IMR-90 (cell line): Measurements from ENCODE around the gene SLC7A9. TPM values are rescaled to one million over a fixed set of nuclear protein-coding genes. Genes with fewer than 3 reads are reported as not detected.

Source experiments
- ATAC-seq: fragments of 200-7000 bp; cut with Tn5 transposase; 2 replicates; pipeline ENCODE4 v1.9.1; 2020; ENCODE audit warnings: low read depth, mild to moderate bottlenecking, moderate library complexity
- BruUV-seq: library from RNA; stranded (reverse); fragments of 400-500 nt; replicated peaks from 2 replicates; lab custom pipeline; 2021; lab: Mats Ljungman, UMichigan
- CTCF ChIA-PET: fragments of 300-600 bp; formaldehyde crosslinking; extraction: SDS; loops from one replicate; lab custom pipeline; 2021; ENCODE audit warnings: antibody characterized with exemption; lab: Yijun Ruan, JAX
- POLR2A ChIA-PET: fragments of 300-600 bp; sonication (Branson Sonifier 250); formaldehyde crosslinking; loops from one replicate; lab custom pipeline; 2022; ENCODE audit warnings: antibody characterized with exemption; ENCODE audit not compliant: unreplicated experiment; lab: Charles Lee
- DNase-seq: peaks from one replicate; pipeline ENCODE4 v3.0.0; 2013
- H2AFZ ChIP-seq: replicated peaks from 2 replicates; pipeline ENCODE3; 2013; ENCODE audit warnings: low read length, mild to moderate bottlenecking; ENCODE audit not compliant: poor library complexity
- H2AK5ac ChIP-seq: 2 replicates; pipeline ENCODE4 v1.6.1; 2013; ENCODE audit warnings: low read depth, low read length, inconsistent platforms
- H2AK9ac ChIP-seq: replicated peaks from 2 replicates; pipeline ENCODE3; 2013; ENCODE audit warnings: mild to moderate bottlenecking, low read depth, low read length, moderate library complexity; ENCODE audit not compliant: poor library complexity
- H2BK120ac ChIP-seq: 2 replicates; pipeline ENCODE4 v1.6.1; 2013; ENCODE audit warnings: low read depth, low read length, inconsistent platforms
- H2BK15ac ChIP-seq: 3 replicates; pipeline ENCODE4 v1.6.1; 2013; ENCODE audit warnings: low read depth, low read length, inconsistent platforms
- H2BK20ac ChIP-seq: 2 replicates; pipeline ENCODE4 v1.6.1; 2013; ENCODE audit warnings: low read depth, mild to moderate bottlenecking, inconsistent platforms, low read length, moderate library complexity
- H2BK5ac ChIP-seq: 2 replicates; pipeline ENCODE4 v1.6.1; 2013; ENCODE audit warnings: mild to moderate bottlenecking, low read depth, low read length, inconsistent platforms; ENCODE audit not compliant: poor library complexity, severe bottlenecking
- H3K14ac ChIP-seq: replicated peaks from 2 replicates; pipeline ENCODE4 v1.6.1; 2013; ENCODE audit warnings: low read depth, low read length, inconsistent platforms
- H3K18ac ChIP-seq: 2 replicates; pipeline ENCODE4 v1.6.1; 2013; ENCODE audit warnings: low read depth, low read length, control low read depth
- H3K23ac ChIP-seq: 2 replicates; pipeline ENCODE4 v1.6.1; 2013; ENCODE audit warnings: low read depth, low read length, inconsistent platforms
- H3K27ac ChIP-seq: 2 replicates; pipeline ENCODE4 v1.5.1; 2013; ENCODE audit warnings: mild to moderate bottlenecking, control low read depth, low read length; ENCODE audit not compliant: insufficient read depth
- H3K27me3 ChIP-seq: 2 replicates; pipeline ENCODE4 v1.6.1; 2013; ENCODE audit warnings: low read length; ENCODE audit not compliant: control insufficient read depth, insufficient read depth
- H3K36me3 ChIP-seq: 2 replicates; pipeline ENCODE4 v1.6.1; 2013; ENCODE audit warnings: low read length, mixed read lengths; ENCODE audit not compliant: control insufficient read depth, insufficient read depth
- H3K4ac ChIP-seq: 2 replicates; pipeline ENCODE4 v1.6.1; 2013; ENCODE audit warnings: low read depth, low read length, inconsistent platforms
- H3K4me1 ChIP-seq: 2 replicates; pipeline ENCODE4 v1.6.1; 2013; ENCODE audit warnings: low read length, mixed read lengths; ENCODE audit not compliant: control insufficient read depth, insufficient read depth
- H3K4me2 ChIP-seq: 2 replicates; pipeline ENCODE4 v1.6.1; 2013; ENCODE audit warnings: low read depth, mild to moderate bottlenecking, control low read depth, low read length, moderate library complexity
- H3K4me3 ChIP-seq: 2 replicates; pipeline ENCODE4 v1.5.1; 2013; ENCODE audit warnings: low read depth, mild to moderate bottlenecking, control low read depth, low read length, moderate library complexity; ENCODE audit not compliant: insufficient read depth
- H3K56ac ChIP-seq: 2 replicates; pipeline ENCODE4 v1.6.1; 2013; ENCODE audit warnings: low read length, inconsistent platforms; ENCODE audit not compliant: insufficient read depth; ENCODE audit errors: extremely low read depth
- H3K79me1 ChIP-seq, 2 experiments: 2 replicates each; pipeline ENCODE4 v1.6.1; 2013; ENCODE audit warnings: low read length in 2 of 2, inconsistent platforms in 1 of 2, low read depth in 1 of 2
- H3K9ac ChIP-seq: 2 replicates; pipeline ENCODE4 v1.6.1; 2013; ENCODE audit warnings: low read depth, low read length, control low read depth
- H3K9me1 ChIP-seq: 2 replicates; pipeline ENCODE4 v1.6.1; 2013; ENCODE audit warnings: low read length, inconsistent platforms; ENCODE audit not compliant: insufficient read depth
- H3K9me3 ChIP-seq: 2 replicates; pipeline ENCODE4 v1.6.1; 2013; ENCODE audit warnings: low read length; ENCODE audit not compliant: control insufficient read depth, insufficient read depth
- H4K20me1 ChIP-seq: 2 replicates; pipeline ENCODE4 v1.6.1; 2013; ENCODE audit warnings: low read length, inconsistent platforms; ENCODE audit not compliant: insufficient read depth
- H4K5ac ChIP-seq: 2 replicates; pipeline ENCODE4 v1.6.1; 2013; ENCODE audit warnings: mild to moderate bottlenecking, low read depth, low read length, control low read depth
- H4K8ac ChIP-seq, 2 experiments: 2 replicates each; pipeline ENCODE4 v1.6.1; 2013; ENCODE audit warnings: low read depth in 2 of 2, low read length in 2 of 2, control low read depth in 1 of 2, inconsistent platforms in 1 of 2
- H4K91ac ChIP-seq: 2 replicates; pipeline ENCODE4 v1.6.1; 2013; ENCODE audit warnings: low read depth, low read length, inconsistent platforms; ENCODE audit not compliant: insufficient read depth
- CEBPB ChIP-seq: IDR thresholded peaks from 2 replicates; pipeline ENCODE4 v1.6.1; 2012; ENCODE audit warnings: low read depth, low read length, improper control_type of control experiment
- CHD1 ChIP-seq: IDR thresholded peaks from 2 replicates; pipeline ENCODE4 v1.6.1; 2012; ENCODE audit warnings: low read depth, low read length, improper control_type of control experiment
- MAZ ChIP-seq: IDR thresholded peaks from 2 replicates; pipeline ENCODE4 v1.6.1; 2012; ENCODE audit warnings: low read depth, mild to moderate bottlenecking, low read length, improper control_type of control experiment, moderate library complexity, borderline replicate concordance
- RCOR1 ChIP-seq: IDR thresholded peaks from 2 replicates; pipeline ENCODE4 v1.6.1; 2012; ENCODE audit warnings: mild to moderate bottlenecking, low read length, improper control_type of control experiment; ENCODE audit not compliant: insufficient replicate concordance
- WGBS, 2 experiments: methylation state at CpG; one replicate each; pipeline versions ENCODE4 v1.1.5 to v1.1.7; 2013; ENCODE audit warnings: missing lambda C conversion rate in 2 of 2; ENCODE audit not compliant: insufficient read length in 1 of 2; ENCODE audit errors: extremely low coverage in 2 of 2; 5-methylcytosine and 5-hydroxymethylcytosine counted together
- dilution Hi-C: fragments of 300-500 bp; cut with HindIII; formaldehyde crosslinking; loops from one replicate; pipeline ENCODE4 v1.14.3; 2018; ENCODE audit warnings: low sequenced_read_pairs; ENCODE audit not compliant: unreplicated experiment
- in situ Hi-C: fragments of 300-500 bp; cut with MboI; formaldehyde crosslinking; loops from 3 replicates; pipeline ENCODE4 v1.14.3; 2019; ENCODE audit warnings: low sequenced_read_pairs, inconsistent platforms, mixed read lengths
- intact Hi-C: fragments of 100-400 bp; cut with micrococcal nuclease; formaldehyde crosslinking; loops from 2 replicates; pipeline ENCODE4 v1.10.0; 2022
- polyA plus RNA-seq, 3 experiments: library from polyadenylated mRNA; depleted of rRNA; stranded (reverse); fragments of >200 nt; gene quantifications; 2 replicates each; pipeline ENCODE4 v1.2.3, GENCODE V29; 2012; ENCODE audit warnings: low replicate concordance in 1 of 3
- total RNA-seq: library from RNA; depleted of rRNA; stranded (reverse); fragments of >200 nt; gene quantifications from 2 replicates; pipeline ENCODE4 v1.2.3, GENCODE V29; 2012
- TF ChIP-seq, protein P1 (sequence below): fragments of 150-350 bp; IDR thresholded peaks from 2 replicates; pipeline ENCODE4 v1.6.1; 2017; ENCODE audit warnings: mild to moderate bottlenecking, antibody characterized with exemption, low read length, low read depth
- TF ChIP-seq, protein P2 (sequence below): conservative IDR thresholded peaks from 2 replicates; pipeline ENCODE4 v1.5.1; 2012; ENCODE audit warnings: mild to moderate bottlenecking, low read depth, low read length, improper control_type of control experiment

The SLC7A9 gene
- total and polyA plus RNA-seq, 2 of the 4 experiments (the other 2 are of a cell fraction) = not detected

DNA sequence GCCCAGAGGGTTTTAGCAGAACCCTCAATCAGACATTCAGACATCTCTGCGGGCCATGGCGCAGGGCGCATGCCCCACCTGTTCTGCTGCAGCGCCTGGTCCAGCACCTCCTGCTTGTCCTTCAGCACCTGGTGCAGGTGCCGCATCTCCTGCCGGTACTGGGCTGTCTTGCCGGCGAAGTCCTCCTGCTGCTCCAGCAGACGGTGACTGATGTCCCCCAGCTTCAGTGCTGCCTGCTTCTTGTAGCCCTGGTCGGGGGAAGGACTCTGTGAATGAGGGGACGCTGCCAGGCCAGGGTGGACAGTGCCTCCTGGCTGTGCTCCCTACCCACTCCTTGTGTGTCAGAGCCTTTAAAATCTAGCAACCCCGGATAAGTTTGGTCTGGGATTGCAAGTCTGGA lies 12.2 kb upstream of the SLC7A9 start:
- no peaks in the 10 kb centered on the region for H4K20me1 ChIP-seq
- H3K23ac ChIP-seq = no peak overlapping the region
- CTCF ChIA-PET = interaction anchor here (0.9 kb wide), 1 partner anchor 10 kb away, joined by 3 read pairs; no protein-coding TSS in a partner anchor
- no peaks in the 10 kb centered on the region for H3K27me3 ChIP-seq
- H3K4ac ChIP-seq = no peak overlapping the region
- H2AFZ ChIP-seq = no peak overlapping the region
- in situ Hi-C loops = no loop called here
- dilution Hi-C loops = no loop called here
- no peaks in the 10 kb centered on the region for H3K79me1 ChIP-seq
- 98% methylated on average over 6 of the region's 12 CpGs; no CpG with 5 or more reads in 1 of the 2 experiments for WGBS, 2 experiments
- no peak overlapping the region for H4K91ac ChIP-seq
- no TSS peak for BruUV-seq
- no peaks in the 10 kb centered on the region for H3K4me1 ChIP-seq
- no peak overlapping the region for H4K8ac ChIP-seq
- no peak overlapping the region for H2AK9ac ChIP-seq
- H2AK5ac ChIP-seq = no peak overlapping the region
- H3K9me1 ChIP-seq = no peaks in the 10 kb centered on the region
- H3K14ac ChIP-seq = no peak overlapping the region
- H3K9me3 ChIP-seq = no peaks in the 10 kb centered on the region
- H3K4me2 ChIP-seq = no peak overlapping the region
- no peak overlapping the region for H4K5ac ChIP-seq
- DNase-seq = no peak
- intact Hi-C loops = no loop called here
- no peak overlapping the region for H3K27ac ChIP-seq
- H2BK5ac ChIP-seq = no peak overlapping the region
- no peak overlapping the region for H2BK20ac ChIP-seq
- no peak overlapping the region for H3K4me3 ChIP-seq
- no peaks in the 10 kb centered on the region; the same call in none of the 2 replicates for H3K36me3 ChIP-seq
- TF ChIP-seq, protein P1, sequence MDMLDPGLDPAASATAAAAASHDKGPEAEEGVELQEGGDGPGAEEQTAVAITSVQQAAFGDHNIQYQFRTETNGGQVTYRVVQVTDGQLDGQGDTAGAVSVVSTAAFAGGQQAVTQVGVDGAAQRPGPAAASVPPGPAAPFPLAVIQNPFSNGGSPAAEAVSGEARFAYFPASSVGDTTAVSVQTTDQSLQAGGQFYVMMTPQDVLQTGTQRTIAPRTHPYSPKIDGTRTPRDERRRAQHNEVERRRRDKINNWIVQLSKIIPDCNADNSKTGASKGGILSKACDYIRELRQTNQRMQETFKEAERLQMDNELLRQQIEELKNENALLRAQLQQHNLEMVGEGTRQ = no peak
- no peak for TF ChIP-seq RCOR1
- TF ChIP-seq MAZ = no peak
- TF ChIP-seq CHD1 = no peak
- TF ChIP-seq CEBPB = no peak
- TF ChIP-seq, protein P2, sequence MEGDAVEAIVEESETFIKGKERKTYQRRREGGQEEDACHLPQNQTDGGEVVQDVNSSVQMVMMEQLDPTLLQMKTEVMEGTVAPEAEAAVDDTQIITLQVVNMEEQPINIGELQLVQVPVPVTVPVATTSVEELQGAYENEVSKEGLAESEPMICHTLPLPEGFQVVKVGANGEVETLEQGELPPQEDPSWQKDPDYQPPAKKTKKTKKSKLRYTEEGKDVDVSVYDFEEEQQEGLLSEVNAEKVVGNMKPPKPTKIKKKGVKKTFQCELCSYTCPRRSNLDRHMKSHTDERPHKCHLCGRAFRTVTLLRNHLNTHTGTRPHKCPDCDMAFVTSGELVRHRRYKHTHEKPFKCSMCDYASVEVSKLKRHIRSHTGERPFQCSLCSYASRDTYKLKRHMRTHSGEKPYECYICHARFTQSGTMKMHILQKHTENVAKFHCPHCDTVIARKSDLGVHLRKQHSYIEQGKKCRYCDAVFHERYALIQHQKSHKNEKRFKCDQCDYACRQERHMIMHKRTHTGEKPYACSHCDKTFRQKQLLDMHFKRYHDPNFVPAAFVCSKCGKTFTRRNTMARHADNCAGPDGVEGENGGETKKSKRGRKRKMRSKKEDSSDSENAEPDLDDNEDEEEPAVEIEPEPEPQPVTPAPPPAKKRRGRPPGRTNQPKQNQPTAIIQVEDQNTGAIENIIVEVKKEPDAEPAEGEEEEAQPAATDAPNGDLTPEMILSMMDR = no peak
- POLR2A ChIA-PET = no interaction called here
- H3K9ac ChIP-seq = no peak overlapping the region
- H2BK15ac ChIP-seq = no peak overlapping the region
- no peak for ATAC-seq
- H2BK120ac ChIP-seq = no peak overlapping the region
- H3K56ac ChIP-seq = no peak overlapping the region
- no peak overlapping the region for H3K18ac ChIP-seq
